IMR-90 (cell line): ENCODE results near the gene SLC25A38. TPM values are rescaled to one million over a fixed set of nuclear protein-coding genes. Genes with fewer than 3 reads are reported as not detected.
"Not testable (repeated sequence)": the region's sequence is repeated elsewhere in the genome, so short reads cannot be mapped to it uniquely, and the experiment has no call there.

Source experiments
- ATAC-seq: fragments of 200-7000 bp; cut with Tn5 transposase; 2 replicates; pipeline ENCODE4 v1.9.1; 2020; ENCODE audit warnings: low read depth, mild to moderate bottlenecking, moderate library complexity
- BruUV-seq: library from RNA; stranded (reverse); fragments of 400-500 nt; replicated peaks from 2 replicates; lab custom pipeline; 2021; lab: Mats Ljungman, UMichigan
- CTCF ChIA-PET: fragments of 300-600 bp; formaldehyde crosslinking; extraction: SDS; loops from one replicate; lab custom pipeline; 2021; ENCODE audit warnings: antibody characterized with exemption; lab: Yijun Ruan, JAX
- POLR2A ChIA-PET: fragments of 300-600 bp; sonication (Branson Sonifier 250); formaldehyde crosslinking; loops from one replicate; lab custom pipeline; 2022; ENCODE audit warnings: antibody characterized with exemption; ENCODE audit not compliant: unreplicated experiment; lab: Charles Lee
- DNase-seq: peaks from one replicate; pipeline ENCODE4 v3.0.0; 2013
- H2AFZ ChIP-seq: replicated peaks from 2 replicates; pipeline ENCODE3; 2013; ENCODE audit warnings: low read length, mild to moderate bottlenecking; ENCODE audit not compliant: poor library complexity
- H2AK5ac ChIP-seq: 2 replicates; pipeline ENCODE4 v1.6.1; 2013; ENCODE audit warnings: low read depth, low read length, inconsistent platforms
- H2AK9ac ChIP-seq: replicated peaks from 2 replicates; pipeline ENCODE3; 2013; ENCODE audit warnings: mild to moderate bottlenecking, low read depth, low read length, moderate library complexity; ENCODE audit not compliant: poor library complexity
- H2BK120ac ChIP-seq: 2 replicates; pipeline ENCODE4 v1.6.1; 2013; ENCODE audit warnings: low read depth, low read length, inconsistent platforms
- H2BK15ac ChIP-seq: 3 replicates; pipeline ENCODE4 v1.6.1; 2013; ENCODE audit warnings: low read depth, low read length, inconsistent platforms
- H2BK20ac ChIP-seq: 2 replicates; pipeline ENCODE4 v1.6.1; 2013; ENCODE audit warnings: low read depth, mild to moderate bottlenecking, inconsistent platforms, low read length, moderate library complexity
- H2BK5ac ChIP-seq: 2 replicates; pipeline ENCODE4 v1.6.1; 2013; ENCODE audit warnings: mild to moderate bottlenecking, low read depth, low read length, inconsistent platforms; ENCODE audit not compliant: poor library complexity, severe bottlenecking
- H3K14ac ChIP-seq: replicated peaks from 2 replicates; pipeline ENCODE4 v1.6.1; 2013; ENCODE audit warnings: low read depth, low read length, inconsistent platforms
- H3K18ac ChIP-seq: 2 replicates; pipeline ENCODE4 v1.6.1; 2013; ENCODE audit warnings: low read depth, low read length, control low read depth
- H3K23ac ChIP-seq: 2 replicates; pipeline ENCODE4 v1.6.1; 2013; ENCODE audit warnings: low read depth, low read length, inconsistent platforms
- H3K27ac ChIP-seq: 2 replicates; pipeline ENCODE4 v1.5.1; 2013; ENCODE audit warnings: mild to moderate bottlenecking, control low read depth, low read length; ENCODE audit not compliant: insufficient read depth
- H3K27me3 ChIP-seq: 2 replicates; pipeline ENCODE4 v1.6.1; 2013; ENCODE audit warnings: low read length; ENCODE audit not compliant: control insufficient read depth, insufficient read depth
- H3K36me3 ChIP-seq: 2 replicates; pipeline ENCODE4 v1.6.1; 2013; ENCODE audit warnings: low read length, mixed read lengths; ENCODE audit not compliant: control insufficient read depth, insufficient read depth
- H3K4ac ChIP-seq: 2 replicates; pipeline ENCODE4 v1.6.1; 2013; ENCODE audit warnings: low read depth, low read length, inconsistent platforms
- H3K4me1 ChIP-seq: 2 replicates; pipeline ENCODE4 v1.6.1; 2013; ENCODE audit warnings: low read length, mixed read lengths; ENCODE audit not compliant: control insufficient read depth, insufficient read depth
- H3K4me2 ChIP-seq: 2 replicates; pipeline ENCODE4 v1.6.1; 2013; ENCODE audit warnings: low read depth, mild to moderate bottlenecking, control low read depth, low read length, moderate library complexity
- H3K4me3 ChIP-seq: 2 replicates; pipeline ENCODE4 v1.5.1; 2013; ENCODE audit warnings: low read depth, mild to moderate bottlenecking, control low read depth, low read length, moderate library complexity; ENCODE audit not compliant: insufficient read depth
- H3K56ac ChIP-seq: 2 replicates; pipeline ENCODE4 v1.6.1; 2013; ENCODE audit warnings: low read length, inconsistent platforms; ENCODE audit not compliant: insufficient read depth; ENCODE audit errors: extremely low read depth
- H3K79me1 ChIP-seq, 2 experiments: 2 replicates each; pipeline ENCODE4 v1.6.1; 2013; ENCODE audit warnings: low read length in 2 of 2, inconsistent platforms in 1 of 2, low read depth in 1 of 2
- H3K9ac ChIP-seq: 2 replicates; pipeline ENCODE4 v1.6.1; 2013; ENCODE audit warnings: low read depth, low read length, control low read depth
- H3K9me1 ChIP-seq: 2 replicates; pipeline ENCODE4 v1.6.1; 2013; ENCODE audit warnings: low read length, inconsistent platforms; ENCODE audit not compliant: insufficient read depth
- H3K9me3 ChIP-seq: 2 replicates; pipeline ENCODE4 v1.6.1; 2013; ENCODE audit warnings: low read length; ENCODE audit not compliant: control insufficient read depth, insufficient read depth
- H4K20me1 ChIP-seq: 2 replicates; pipeline ENCODE4 v1.6.1; 2013; ENCODE audit warnings: low read length, inconsistent platforms; ENCODE audit not compliant: insufficient read depth
- H4K5ac ChIP-seq: 2 replicates; pipeline ENCODE4 v1.6.1; 2013; ENCODE audit warnings: mild to moderate bottlenecking, low read depth, low read length, control low read depth
- H4K8ac ChIP-seq, 2 experiments: 2 replicates each; pipeline ENCODE4 v1.6.1; 2013; ENCODE audit warnings: low read depth in 2 of 2, low read length in 2 of 2, control low read depth in 1 of 2, inconsistent platforms in 1 of 2
- H4K91ac ChIP-seq: 2 replicates; pipeline ENCODE4 v1.6.1; 2013; ENCODE audit warnings: low read depth, low read length, inconsistent platforms; ENCODE audit not compliant: insufficient read depth
- WGBS, 2 experiments: methylation state at CpG; one replicate each; pipeline versions ENCODE4 v1.1.5 to v1.1.7; 2013; ENCODE audit warnings: missing lambda C conversion rate in 2 of 2; ENCODE audit not compliant: insufficient read length in 1 of 2; ENCODE audit errors: extremely low coverage in 2 of 2; 5-methylcytosine and 5-hydroxymethylcytosine counted together
- dilution Hi-C: fragments of 300-500 bp; cut with HindIII; formaldehyde crosslinking; loops from one replicate; pipeline ENCODE4 v1.14.3; 2018; ENCODE audit warnings: low sequenced_read_pairs; ENCODE audit not compliant: unreplicated experiment
- in situ Hi-C: fragments of 300-500 bp; cut with MboI; formaldehyde crosslinking; loops from 3 replicates; pipeline ENCODE4 v1.14.3; 2019; ENCODE audit warnings: low sequenced_read_pairs, inconsistent platforms, mixed read lengths
- intact Hi-C: fragments of 100-400 bp; cut with micrococcal nuclease; formaldehyde crosslinking; loops from 2 replicates; pipeline ENCODE4 v1.10.0; 2022
- polyA plus RNA-seq, 3 experiments: library from polyadenylated mRNA; depleted of rRNA; stranded (reverse); fragments of >200 nt; gene quantifications; 2 replicates each; pipeline ENCODE4 v1.2.3, GENCODE V29; 2012; ENCODE audit warnings: low replicate concordance in 1 of 3
- total RNA-seq: library from RNA; depleted of rRNA; stranded (reverse); fragments of >200 nt; gene quantifications from 2 replicates; pipeline ENCODE4 v1.2.3, GENCODE V29; 2012

Gene SLC25A38
- total and polyA plus RNA-seq, 2 of the 4 experiments (the other 2 are of a cell fraction): 17.4 to 22.6 TPM

DNA sequence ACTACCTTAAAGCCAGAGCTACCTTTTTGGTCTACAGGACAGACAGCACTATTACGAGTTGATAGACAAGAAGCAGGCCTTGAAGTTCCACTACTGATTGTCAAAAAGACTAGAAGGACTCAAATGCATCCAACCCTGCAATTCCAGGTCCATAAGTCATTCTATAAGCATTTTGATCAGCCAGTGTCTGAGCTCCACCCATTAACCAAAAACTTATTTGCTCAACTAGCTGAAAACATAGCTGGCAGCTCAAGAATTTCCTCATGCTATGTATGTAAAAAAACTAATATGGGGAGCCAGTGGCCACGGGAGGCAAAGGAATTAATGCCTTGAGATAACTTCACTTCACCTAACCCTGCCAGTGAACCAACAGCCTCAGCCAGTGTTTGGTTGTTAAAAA is 32.0 kb upstream of the SLC25A38 start:
- BruUV-seq, H3K79me1 ChIP-seq, dilution Hi-C loops: not testable (repeated sequence)

DNA sequence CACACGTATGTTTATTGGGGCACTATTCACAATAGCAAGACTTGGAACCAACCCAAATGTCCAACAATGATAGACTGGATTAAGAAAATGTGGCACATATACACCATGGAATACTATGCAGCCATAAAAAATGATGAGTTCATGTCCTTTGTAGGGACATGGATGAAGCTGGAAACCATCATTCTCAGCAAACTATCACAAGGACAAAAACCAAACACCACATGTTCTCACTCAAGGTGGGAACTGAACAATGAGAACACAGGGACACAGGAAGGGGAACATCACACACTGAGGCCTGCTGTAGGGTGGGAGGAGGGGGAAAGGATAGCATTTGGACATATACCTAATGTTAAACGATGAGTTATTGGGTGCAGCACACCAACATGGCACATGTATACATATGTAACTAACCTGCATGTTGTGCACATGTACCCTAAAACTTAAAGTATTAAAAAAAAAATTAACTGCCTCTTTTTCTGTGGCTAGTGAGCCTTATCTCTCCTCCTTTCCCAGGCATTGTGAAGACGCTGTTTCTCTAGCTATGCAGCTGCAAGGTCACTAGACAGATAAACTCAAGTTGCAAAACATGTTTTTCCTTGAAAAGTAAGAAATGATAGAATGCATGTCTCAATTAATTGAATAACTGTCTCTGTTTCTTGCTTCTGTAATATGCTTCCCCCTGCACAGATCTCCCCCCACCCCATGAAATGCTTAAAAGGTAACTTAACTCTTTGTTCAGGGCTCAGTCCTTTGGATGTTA is 29.8 kb upstream of the SLC25A38 start:
- not testable (repeated sequence) for H4K5ac ChIP-seq

More for the DNA sequence above, 32.0 kb upstream of the SLC25A38 start:
- H3K9me3 ChIP-seq, H4K8ac ChIP-seq, H2BK20ac ChIP-seq, H4K5ac ChIP-seq, H3K4me3 ChIP-seq, H3K27ac ChIP-seq, H4K91ac ChIP-seq, H3K23ac ChIP-seq, H2BK15ac ChIP-seq, intact Hi-C loops, H3K4me1 ChIP-seq, H3K27me3 ChIP-seq, in situ Hi-C loops, H2BK120ac ChIP-seq, H3K9me1 ChIP-seq, DNase-seq, H3K18ac ChIP-seq, H3K36me3 ChIP-seq, ATAC-seq, H2AFZ ChIP-seq, H3K4ac ChIP-seq, H3K4me2 ChIP-seq, H2BK5ac ChIP-seq, POLR2A ChIA-PET, H3K14ac ChIP-seq, CTCF ChIA-PET, H4K20me1 ChIP-seq, H3K9ac ChIP-seq, H2AK9ac ChIP-seq, H2AK5ac ChIP-seq, H3K56ac ChIP-seq: not testable (repeated sequence)
- no CpG with 5 or more reads among the region's 2 CpGs for WGBS, 2 experiments

More for the DNA sequence above, 29.8 kb upstream of the SLC25A38 start:
- H3K4ac ChIP-seq, H3K36me3 ChIP-seq, H4K8ac ChIP-seq, H3K9me3 ChIP-seq, intact Hi-C loops, H2AK5ac ChIP-seq, H3K14ac ChIP-seq, H2BK5ac ChIP-seq, H4K20me1 ChIP-seq, BruUV-seq, DNase-seq, H4K91ac ChIP-seq, H3K4me1 ChIP-seq, H3K56ac ChIP-seq, H2AFZ ChIP-seq, dilution Hi-C loops, H3K27me3 ChIP-seq, H3K9me1 ChIP-seq, H3K79me1 ChIP-seq, H3K9ac ChIP-seq, H2BK15ac ChIP-seq, H3K4me2 ChIP-seq, in situ Hi-C loops, H3K27ac ChIP-seq, ATAC-seq, H3K23ac ChIP-seq, H2AK9ac ChIP-seq, H2BK20ac ChIP-seq, CTCF ChIA-PET, H2BK120ac ChIP-seq, H3K18ac ChIP-seq, POLR2A ChIA-PET, H3K4me3 ChIP-seq: not testable (repeated sequence)
- no CpG with 5 or more reads among the region's 3 CpGs for WGBS, 2 experiments
